Sigmoid colon (tissue), 4 donors: ENCODE results near the gene FAM76A.

Experiments
- POLR2A ChIP-seq, 2 donors: fragments of 450-650 bp; IDR thresholded peaks; one replicate each; pipeline ENCODE4 v1.6.1; 2016; ENCODE audit warnings: antibody characterized with exemption in 2 of 2, mild to moderate bottlenecking in 2 of 2, moderate library complexity in 2 of 2
- POLR2AphosphoS5 ChIP-seq, 4 donors: sonication (generic); formaldehyde crosslinking; IDR thresholded peaks; one replicate each; pipeline ENCODE4 v1.6.1; 2017; ENCODE audit warnings: antibody characterized with exemption in 4 of 4
- TF ChIP-seq, protein P1 (sequence below), 4 experiments: fragments of 450-650 bp in 3 of 4; fragments of 200-600 bp in 1 of 4; IDR thresholded peaks; one replicate each; pipeline ENCODE4 v1.5.1; 2016 to 2019; ENCODE audit warnings: antibody characterized with exemption in 4 of 4, mild to moderate bottlenecking in 3 of 4, moderate library complexity in 2 of 4

DNA sequence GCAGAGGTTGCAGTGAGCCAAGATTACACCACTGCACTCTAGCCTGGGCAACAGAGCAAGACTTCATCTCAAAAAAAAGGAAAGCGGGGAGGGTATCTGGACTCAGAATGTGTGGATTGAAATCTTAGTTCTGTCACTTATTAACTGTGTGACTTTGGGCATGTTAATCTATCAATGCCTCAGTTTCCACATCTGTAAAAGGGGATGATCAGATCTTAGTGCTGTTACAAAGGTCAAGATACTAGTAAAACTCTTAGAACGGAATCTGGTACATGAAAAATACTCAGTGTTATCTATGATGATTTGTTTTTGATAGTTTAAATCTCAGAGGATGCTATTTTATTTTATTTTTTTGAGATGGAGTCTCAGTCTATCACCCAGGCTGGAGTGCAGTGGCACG lies 10.5 kb downstream of the FAM76A start:
- TF ChIP-seq, protein P1, sequence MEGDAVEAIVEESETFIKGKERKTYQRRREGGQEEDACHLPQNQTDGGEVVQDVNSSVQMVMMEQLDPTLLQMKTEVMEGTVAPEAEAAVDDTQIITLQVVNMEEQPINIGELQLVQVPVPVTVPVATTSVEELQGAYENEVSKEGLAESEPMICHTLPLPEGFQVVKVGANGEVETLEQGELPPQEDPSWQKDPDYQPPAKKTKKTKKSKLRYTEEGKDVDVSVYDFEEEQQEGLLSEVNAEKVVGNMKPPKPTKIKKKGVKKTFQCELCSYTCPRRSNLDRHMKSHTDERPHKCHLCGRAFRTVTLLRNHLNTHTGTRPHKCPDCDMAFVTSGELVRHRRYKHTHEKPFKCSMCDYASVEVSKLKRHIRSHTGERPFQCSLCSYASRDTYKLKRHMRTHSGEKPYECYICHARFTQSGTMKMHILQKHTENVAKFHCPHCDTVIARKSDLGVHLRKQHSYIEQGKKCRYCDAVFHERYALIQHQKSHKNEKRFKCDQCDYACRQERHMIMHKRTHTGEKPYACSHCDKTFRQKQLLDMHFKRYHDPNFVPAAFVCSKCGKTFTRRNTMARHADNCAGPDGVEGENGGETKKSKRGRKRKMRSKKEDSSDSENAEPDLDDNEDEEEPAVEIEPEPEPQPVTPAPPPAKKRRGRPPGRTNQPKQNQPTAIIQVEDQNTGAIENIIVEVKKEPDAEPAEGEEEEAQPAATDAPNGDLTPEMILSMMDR (IDR thresholded peaks at IDR 0.05): no peak
- TF ChIP-seq POLR2AphosphoS5 (IDR thresholded peaks at IDR 0.05) (no peak), POLR2A (IDR thresholded peaks at IDR 0.05) (no peak)
